Natural killer cell (primary cell): ENCODE measurements around the gene DOCK10. TPM values are rescaled to one million over a fixed set of nuclear protein-coding genes. Genes with fewer than 3 reads are reported as not detected.

Experiments used
- ATAC-seq, 3 donors: fragments of 150-1000 bp in 2 of 3; fragments of 200-7000 bp in 1 of 3; cut with Tn5 transposase; 1 replicate in 1 of 3; 2 replicates in 2 of 3; pipeline ENCODE4 v1.10.0; 2021; ENCODE audit warnings: mild to moderate bottlenecking in 2 of 3, moderate library complexity in 2 of 3
- DNase-seq, 2 donors: peaks; one replicate each; pipeline versions ENCODE4 v3.0.0 to v3.0.0-alpha.2; 2013 to 2021; ENCODE audit warnings: mixed read lengths in 1 of 2
- H3K27ac ChIP-seq: one replicate; pipeline ENCODE4 v1.5.1; 2013; ENCODE audit warnings: mild to moderate bottlenecking, low read length
- H3K27me3 ChIP-seq: one replicate; pipeline ENCODE4 v1.6.1; 2013; ENCODE audit warnings: low read length; ENCODE audit not compliant: control insufficient read depth, insufficient read depth
- H3K36me3 ChIP-seq: one replicate; pipeline ENCODE4 v1.6.1; 2013; ENCODE audit warnings: low read length; ENCODE audit not compliant: control insufficient read depth, insufficient read depth
- H3K4me1 ChIP-seq: one replicate; pipeline ENCODE4 v1.6.1; 2013; ENCODE audit warnings: low read length; ENCODE audit not compliant: control insufficient read depth, insufficient read depth
- H3K4me3 ChIP-seq: one replicate; pipeline ENCODE4 v1.5.1; 2013; ENCODE audit warnings: low read length
- H3K9me3 ChIP-seq: one replicate; pipeline ENCODE4 v1.6.1; 2013; ENCODE audit warnings: low read length; ENCODE audit not compliant: control insufficient read depth, insufficient read depth
- H3K27ac Mint-ChIP-seq, 2 donors: one replicate each; pipeline ENCODE4 v1.8.0; 2022; ENCODE audit warnings: mild to moderate bottlenecking in 2 of 2, mixed read lengths in 2 of 2, moderate library complexity in 1 of 2
- H3K27me3 Mint-ChIP-seq, 2 donors: one replicate each; pipeline ENCODE4 v1.8.0; 2022; ENCODE audit warnings: low read depth in 2 of 2, mixed read lengths in 2 of 2
- H3K36me3 Mint-ChIP-seq: one replicate; pipeline ENCODE4 v1.8.0; 2022; ENCODE audit warnings: mixed read lengths
- H3K4me1 Mint-ChIP-seq, 2 donors: one replicate each; pipeline ENCODE4 v1.8.0; 2022; ENCODE audit warnings: mixed read lengths in 2 of 2
- H3K4me3 Mint-ChIP-seq: one replicate; pipeline ENCODE4 v1.8.0; 2022; ENCODE audit warnings: mild to moderate bottlenecking, moderate library complexity, mixed read lengths
- H3K9me3 Mint-ChIP-seq, 2 donors: one replicate each; pipeline ENCODE4 v1.8.0; 2022; ENCODE audit warnings: mixed read lengths in 2 of 2
- WGBS: methylation state at CpG from one replicate; pipeline ENCODE4 v1.1.7; 2013; ENCODE audit warnings: missing lambda C conversion rate; ENCODE audit not compliant: insufficient coverage; 5-methylcytosine and 5-hydroxymethylcytosine counted together
- intact Hi-C: fragments of 100-400 bp; cut with micrococcal nuclease; formaldehyde crosslinking; loops from one replicate; pipeline ENCODE4 v1.14.2; 2022
- total RNA-seq, 4 donors: library from RNA; stranded (reverse); fragments of 120-200 nt in 1 of 4; gene quantifications; one replicate each; pipeline versions ENCODE4 v1.2.3 to v1.2.4, GENCODE V29; 2013 to 2022
- TF ChIP-seq, protein P1 (sequence below): fragments of 200-600 bp; IDR thresholded peaks from one replicate; pipeline ENCODE4 v1.8.0; 2022; ENCODE audit warnings: antibody characterized with exemption

Gene DOCK10
- total RNA-seq, 3 donors from 2014 or later (not counting 1 experiment from before 2014, with no cell fraction given) = 181 to 213 (median 182) TPM

GRCh38 chr2:224983712-224984554, 58.3 kb downstream of the DOCK10 start:
- peaks cover 72 to 79% of the 10 kb centered on the region in 2 donors for H3K4me1 Mint-ChIP-seq
- H3K4me3 Mint-ChIP-seq = peak overlapping the region; percentile 87
- TF ChIP-seq, protein P1, sequence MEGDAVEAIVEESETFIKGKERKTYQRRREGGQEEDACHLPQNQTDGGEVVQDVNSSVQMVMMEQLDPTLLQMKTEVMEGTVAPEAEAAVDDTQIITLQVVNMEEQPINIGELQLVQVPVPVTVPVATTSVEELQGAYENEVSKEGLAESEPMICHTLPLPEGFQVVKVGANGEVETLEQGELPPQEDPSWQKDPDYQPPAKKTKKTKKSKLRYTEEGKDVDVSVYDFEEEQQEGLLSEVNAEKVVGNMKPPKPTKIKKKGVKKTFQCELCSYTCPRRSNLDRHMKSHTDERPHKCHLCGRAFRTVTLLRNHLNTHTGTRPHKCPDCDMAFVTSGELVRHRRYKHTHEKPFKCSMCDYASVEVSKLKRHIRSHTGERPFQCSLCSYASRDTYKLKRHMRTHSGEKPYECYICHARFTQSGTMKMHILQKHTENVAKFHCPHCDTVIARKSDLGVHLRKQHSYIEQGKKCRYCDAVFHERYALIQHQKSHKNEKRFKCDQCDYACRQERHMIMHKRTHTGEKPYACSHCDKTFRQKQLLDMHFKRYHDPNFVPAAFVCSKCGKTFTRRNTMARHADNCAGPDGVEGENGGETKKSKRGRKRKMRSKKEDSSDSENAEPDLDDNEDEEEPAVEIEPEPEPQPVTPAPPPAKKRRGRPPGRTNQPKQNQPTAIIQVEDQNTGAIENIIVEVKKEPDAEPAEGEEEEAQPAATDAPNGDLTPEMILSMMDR = no peak
- Histone ChIP-seq H3K4me1 (peaks cover 56% of the 10 kb centered on the region), H3K27me3 (no peaks in the 10 kb centered on the region), H3K27ac (peak overlapping the region; percentile 69), H3K4me3 (no peak overlapping the region), H3K36me3 (peaks cover 7% of the 10 kb centered on the region), H3K9me3 (no peaks in the 10 kb centered on the region)
- intact Hi-C loops = loop anchor here (2.0 kb wide), 1 partner anchor 37 kb away; no protein-coding TSS in a partner anchor
- no peaks in the 10 kb centered on the region for H3K27me3 Mint-ChIP-seq
- no peak for ATAC-seq
- H3K27ac Mint-ChIP-seq = peak overlapping the region; percentile 85 to 93
- 89% methylated on average over 9 of the region's 11 CpGs for WGBS
- no peak for DNase-seq
- H3K9me3 Mint-ChIP-seq = no peaks in the 10 kb centered on the region
- no peaks in the 10 kb centered on the region for H3K36me3 Mint-ChIP-seq

GRCh38 chr2:224982910-224983711, 59.2 kb downstream of the DOCK10 start:
- H3K9me3 Mint-ChIP-seq = no peaks in the 10 kb centered on the region
- H3K27me3 Mint-ChIP-seq = no peaks in the 10 kb centered on the region
- 26% methylated on average over 14 of the region's 14 CpGs for WGBS
- Histone ChIP-seq H3K36me3 (peaks cover 6% of the 10 kb centered on the region), H3K4me3 (no peak overlapping the region), H3K27ac (peak overlapping the region; percentile 69), H3K4me1 (peaks cover 54% of the 10 kb centered on the region), H3K27me3 (no peaks in the 10 kb centered on the region), H3K9me3 (no peaks in the 10 kb centered on the region)
- ATAC-seq = peak; percentile 51 to 74 (median 68)
- H3K4me1 Mint-ChIP-seq = peaks cover 76 to 79% of the 10 kb centered on the region in 2 donors
- peak overlapping the region; percentile 85 to 93 for H3K27ac Mint-ChIP-seq
- DNase-seq = peak in 1 of 2 donors; percentile 71
- TF ChIP-seq, protein P1 = no peak
- H3K36me3 Mint-ChIP-seq = no peaks in the 10 kb centered on the region
- H3K4me3 Mint-ChIP-seq = peak overlapping the region; percentile 87
- intact Hi-C loops = loop anchor here (2.0 kb wide), 1 partner anchor 36 kb away; no protein-coding TSS in a partner anchor

DNA sequence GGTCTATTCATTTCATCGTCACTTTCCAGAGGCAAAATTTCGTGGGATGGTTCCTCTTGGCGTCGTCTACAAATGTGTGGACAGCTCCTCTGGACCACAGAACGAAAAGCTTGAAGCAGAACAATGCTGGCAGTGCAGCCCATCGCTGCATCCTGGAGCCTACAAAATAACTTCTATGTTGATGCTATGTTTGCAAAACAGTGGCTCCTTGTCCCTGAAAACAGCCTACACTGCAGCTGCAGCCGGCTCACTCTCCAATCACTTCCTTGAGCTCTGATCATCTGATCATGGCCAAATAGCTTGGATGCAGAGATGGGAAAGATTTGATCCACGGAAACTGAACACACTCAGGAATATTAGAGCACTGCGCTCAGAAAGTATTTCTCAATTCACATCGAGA, 60.0 kb downstream of the DOCK10 start:
- intact Hi-C loops = loop anchor here (2.0 kb wide), 1 partner anchor 35 kb away; no protein-coding TSS in a partner anchor
- no peak overlapping the region for H3K4me3 ChIP-seq
- peaks cover 48% of the 10 kb centered on the region for H3K4me1 ChIP-seq
- H3K4me1 Mint-ChIP-seq = peaks cover 76 to 81% of the 10 kb centered on the region in 2 donors
- peak overlapping the region; percentile 69 for H3K27ac ChIP-seq
- no peaks in the 10 kb centered on the region for H3K9me3 ChIP-seq
- WGBS = 89% methylated on average over 10 of the region's 10 CpGs
- TF ChIP-seq, protein P1 = no peak
- H3K36me3 ChIP-seq = peaks cover 6% of the 10 kb centered on the region
- no peaks in the 10 kb centered on the region for H3K27me3 ChIP-seq
- ATAC-seq = no peak
- H3K27me3 Mint-ChIP-seq = no peaks in the 10 kb centered on the region
- no peaks in the 10 kb centered on the region for H3K9me3 Mint-ChIP-seq
- no peak overlapping the region for H3K4me3 Mint-ChIP-seq
- no peak for DNase-seq
- no peaks in the 10 kb centered on the region for H3K36me3 Mint-ChIP-seq
- H3K27ac Mint-ChIP-seq = peak overlapping the region; percentile 85 to 93
